ENCODE measurements around the gene TRABD2B.

DNA sequence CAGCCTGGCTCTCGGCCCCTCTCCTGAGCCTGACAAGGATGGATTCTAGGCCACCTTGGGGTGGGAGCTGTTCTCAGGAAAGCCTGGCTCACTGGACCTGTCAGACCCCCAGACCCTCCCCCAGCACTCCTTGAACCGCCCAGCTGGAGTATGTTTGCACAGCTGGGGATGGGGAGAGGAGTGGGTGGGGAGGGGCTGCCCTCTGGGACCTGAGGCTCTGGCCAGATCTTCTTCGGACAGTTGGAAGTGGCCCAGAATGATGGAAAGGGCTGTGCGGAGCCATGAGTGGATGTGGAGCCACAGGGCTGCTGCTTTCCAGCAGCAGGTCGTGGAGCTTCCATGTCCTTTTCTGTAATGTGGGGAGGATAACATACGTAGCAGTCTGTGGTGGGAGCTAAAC lies 43.0 kb upstream of the TRABD2B start:
- TF ChIP-seq, protein P1, sequence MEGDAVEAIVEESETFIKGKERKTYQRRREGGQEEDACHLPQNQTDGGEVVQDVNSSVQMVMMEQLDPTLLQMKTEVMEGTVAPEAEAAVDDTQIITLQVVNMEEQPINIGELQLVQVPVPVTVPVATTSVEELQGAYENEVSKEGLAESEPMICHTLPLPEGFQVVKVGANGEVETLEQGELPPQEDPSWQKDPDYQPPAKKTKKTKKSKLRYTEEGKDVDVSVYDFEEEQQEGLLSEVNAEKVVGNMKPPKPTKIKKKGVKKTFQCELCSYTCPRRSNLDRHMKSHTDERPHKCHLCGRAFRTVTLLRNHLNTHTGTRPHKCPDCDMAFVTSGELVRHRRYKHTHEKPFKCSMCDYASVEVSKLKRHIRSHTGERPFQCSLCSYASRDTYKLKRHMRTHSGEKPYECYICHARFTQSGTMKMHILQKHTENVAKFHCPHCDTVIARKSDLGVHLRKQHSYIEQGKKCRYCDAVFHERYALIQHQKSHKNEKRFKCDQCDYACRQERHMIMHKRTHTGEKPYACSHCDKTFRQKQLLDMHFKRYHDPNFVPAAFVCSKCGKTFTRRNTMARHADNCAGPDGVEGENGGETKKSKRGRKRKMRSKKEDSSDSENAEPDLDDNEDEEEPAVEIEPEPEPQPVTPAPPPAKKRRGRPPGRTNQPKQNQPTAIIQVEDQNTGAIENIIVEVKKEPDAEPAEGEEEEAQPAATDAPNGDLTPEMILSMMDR (IDR thresholded peaks at IDR 0.05), result no peak
- TF ChIP-seq POLR2A (IDR thresholded peaks at IDR 0.05), result no peak
